Mammary epithelial cell (primary cell): ENCODE results near the gene DNMT3L.
"Not testable (repeated sequence)": the region's sequence is repeated elsewhere in the genome, so short reads cannot be mapped to it uniquely, and the experiment has no call there.

Source experiments
- EZH2 ChIP-seq: IDR thresholded peaks from 2 replicates; pipeline ENCODE4 v1.6.1; 2012; ENCODE audit warnings: low read length, inconsistent platforms, borderline replicate concordance
- TF ChIP-seq, protein P1 (sequence below), 2 donors: IDR thresholded peaks in 1 of 2; conservative IDR thresholded peaks in 1 of 2; 2 replicates each; pipeline ENCODE4 v1.5.1; 2011 to 2012; ENCODE audit warnings: inconsistent platforms in 2 of 2, low read length in 2 of 2, mild to moderate bottlenecking in 2 of 2, control low read depth in 1 of 2, low read depth in 1 of 2; ENCODE audit not compliant: insufficient read depth in 1 of 2; ENCODE audit errors: extremely low read depth in 1 of 2

DNA sequence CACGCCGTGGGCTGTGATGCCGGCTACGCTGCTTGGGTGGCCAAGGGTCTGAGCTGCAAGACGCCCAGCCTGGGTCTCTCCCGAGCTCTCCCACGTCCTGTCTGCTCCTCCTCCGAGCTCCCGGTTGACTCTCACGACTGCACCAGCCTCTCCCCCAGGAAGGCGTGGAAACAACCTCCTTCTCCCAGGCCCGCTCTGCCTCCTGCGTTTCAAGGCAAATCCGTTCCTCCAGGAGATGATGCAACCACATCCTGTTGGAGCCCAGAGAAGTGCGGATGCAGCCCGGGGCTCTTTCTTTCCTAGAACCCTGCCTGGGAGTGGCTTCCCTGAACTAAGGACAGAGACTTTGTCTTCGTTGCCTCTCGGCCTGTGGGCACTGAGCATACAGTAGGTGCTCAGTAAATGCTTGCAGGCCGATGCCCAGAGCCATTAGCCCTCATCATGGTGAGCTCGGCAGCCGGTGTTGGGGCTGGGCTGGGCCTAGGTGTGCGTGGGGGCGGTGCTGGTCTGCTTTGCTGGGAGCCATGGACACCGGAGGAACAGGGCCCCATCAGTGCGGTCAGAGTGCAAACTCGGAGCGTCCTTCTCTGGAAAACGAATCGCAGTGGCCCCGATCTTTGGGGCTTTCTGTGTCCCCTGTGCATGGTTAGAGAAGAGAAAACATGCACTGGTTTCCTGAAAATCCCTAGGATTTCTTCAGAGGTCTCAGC, 59.0 kb downstream of the DNMT3L start:
- TF ChIP-seq, protein P1, sequence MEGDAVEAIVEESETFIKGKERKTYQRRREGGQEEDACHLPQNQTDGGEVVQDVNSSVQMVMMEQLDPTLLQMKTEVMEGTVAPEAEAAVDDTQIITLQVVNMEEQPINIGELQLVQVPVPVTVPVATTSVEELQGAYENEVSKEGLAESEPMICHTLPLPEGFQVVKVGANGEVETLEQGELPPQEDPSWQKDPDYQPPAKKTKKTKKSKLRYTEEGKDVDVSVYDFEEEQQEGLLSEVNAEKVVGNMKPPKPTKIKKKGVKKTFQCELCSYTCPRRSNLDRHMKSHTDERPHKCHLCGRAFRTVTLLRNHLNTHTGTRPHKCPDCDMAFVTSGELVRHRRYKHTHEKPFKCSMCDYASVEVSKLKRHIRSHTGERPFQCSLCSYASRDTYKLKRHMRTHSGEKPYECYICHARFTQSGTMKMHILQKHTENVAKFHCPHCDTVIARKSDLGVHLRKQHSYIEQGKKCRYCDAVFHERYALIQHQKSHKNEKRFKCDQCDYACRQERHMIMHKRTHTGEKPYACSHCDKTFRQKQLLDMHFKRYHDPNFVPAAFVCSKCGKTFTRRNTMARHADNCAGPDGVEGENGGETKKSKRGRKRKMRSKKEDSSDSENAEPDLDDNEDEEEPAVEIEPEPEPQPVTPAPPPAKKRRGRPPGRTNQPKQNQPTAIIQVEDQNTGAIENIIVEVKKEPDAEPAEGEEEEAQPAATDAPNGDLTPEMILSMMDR (conservative IDR thresholded peaks at IDR 0.05 in 1 of 2, IDR thresholded peaks at IDR 0.05 in 1 of 2; ENCODE audit: extremely low read depth in 1 of 2, insufficient read depth in 1 of 2, low read depth in 1 of 2, low read length in 2 of 2): not testable (repeated sequence)
- TF ChIP-seq EZH2: not testable (repeated sequence)
